GM21528 (cell line): ENCODE data around the gene DEDD2.

Experiments used
- ATAC-seq: cut with Tn5 transposase; IDR thresholded peaks from one replicate; pipeline ENCODE4 v1.9.1; 2021; ENCODE audit warnings: mild to moderate bottlenecking, moderate library complexity; ENCODE audit not compliant: unreplicated experiment, low FRiP score

DEDD2 gene

GRCh38 chr19:42151782-42152684 is 65.4 kb downstream of the DEDD2 start:
- ATAC-seq = no peak

GRCh38 chr19:42150911-42151361 is 66.5 kb downstream of the DEDD2 start:
- no peak for ATAC-seq

GRCh38 chr19:42150364-42150763 is 67.1 kb downstream of the DEDD2 start:
- ATAC-seq = no peak

- no peak for ATAC-seq
Observed at GRCh38 chr19:42149447-42150202, 67.9 kb downstream of the DEDD2 start.
